NCI-H1105 (cell line): ENCODE measurements around the gene ZP3.
"Not testable (repeated sequence)": the region's sequence is repeated elsewhere in the genome, so short reads cannot be mapped to it uniquely, and the experiment has no call there.

ENCODE experiments used
- DNase-seq: peaks from one replicate; lab custom pipeline; 2025; lab: John Stamatoyannopoulos, UW

ZP3 gene

DNA sequence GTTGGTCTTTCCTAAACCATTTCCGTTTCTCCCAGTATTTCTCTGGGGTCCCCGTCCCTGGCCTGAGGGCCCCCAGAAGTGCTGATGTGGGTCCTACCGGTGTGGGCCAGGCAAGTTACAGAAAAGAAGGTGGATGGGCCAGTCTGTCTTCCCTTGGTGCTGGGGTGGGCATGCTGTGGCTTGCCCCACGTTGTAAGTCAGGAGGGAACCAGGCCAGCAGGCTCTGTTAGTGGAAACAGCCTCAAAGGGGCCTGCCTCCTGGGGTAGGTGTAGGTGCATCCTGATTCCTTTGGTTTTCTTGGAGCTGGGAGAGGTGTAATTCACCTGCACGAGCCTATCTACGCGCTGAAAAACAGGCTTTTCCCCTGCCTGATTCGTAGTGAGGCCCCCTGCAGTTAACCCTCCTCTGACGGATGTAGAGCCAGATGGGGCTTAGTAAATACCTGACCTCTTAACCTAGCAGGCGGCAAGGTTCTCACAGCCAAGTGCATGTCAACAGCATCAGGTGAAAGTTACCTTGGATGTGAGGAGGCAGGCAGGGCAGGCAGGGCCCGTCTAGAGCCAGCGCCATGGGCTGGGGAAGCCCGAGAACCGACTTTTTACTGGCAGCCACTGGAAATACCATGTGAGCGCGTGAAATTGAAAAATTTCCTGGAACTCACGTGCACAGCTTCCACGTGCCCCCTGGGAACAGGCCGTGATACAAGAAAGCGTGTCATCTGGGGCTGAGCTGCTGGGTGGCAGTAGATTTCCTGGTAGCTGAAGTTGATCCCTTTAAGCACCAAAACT is 61.3 kb downstream of the ZP3 start:
- not testable (repeated sequence) for DNase-seq

GRCh38 chr7:76486618-76487017 is 61.9 kb downstream of the ZP3 start:
- DNase-seq: not testable (repeated sequence)

DNA sequence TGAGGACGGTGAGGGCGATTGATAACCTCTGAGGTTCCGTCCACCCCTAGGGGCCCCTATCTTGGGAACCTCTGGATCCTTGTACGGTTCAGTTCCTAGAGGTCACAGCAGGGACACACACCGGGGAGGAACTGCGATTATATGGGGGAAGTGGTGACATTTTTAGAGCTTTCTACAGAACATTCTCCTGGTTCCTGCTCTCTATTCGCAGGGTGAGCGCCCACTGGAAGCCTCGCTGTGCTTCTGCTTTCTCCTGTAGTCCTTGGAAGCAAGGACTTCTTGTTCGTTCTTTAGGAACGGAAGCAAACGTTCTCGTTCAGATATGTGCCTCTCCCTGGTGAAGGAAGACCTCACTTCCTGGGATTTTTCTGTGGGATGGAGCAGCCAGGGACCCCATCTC is 63.2 kb downstream of the ZP3 start:
- not testable (repeated sequence) for DNase-seq
